H9 (cell line): ENCODE measurements around the gene AEBP2. TPM values are rescaled to one million over a fixed set of nuclear protein-coding genes. Genes with fewer than 3 reads are reported as not detected.

ENCODE experiments used
- DNase-seq: peaks from one replicate; pipeline ENCODE4 v3.0.0-alpha.2; 2017
- H2AFZ ChIP-seq: one replicate; pipeline ENCODE4 v1.6.1; 2013; ENCODE audit warnings: mild to moderate bottlenecking, low read length, control low read depth, moderate library complexity
- H2AK5ac ChIP-seq: 2 replicates; pipeline ENCODE4 v1.6.1; 2013; ENCODE audit warnings: low read length, control low read depth, mixed read lengths; ENCODE audit not compliant: insufficient read length
- H2BK120ac ChIP-seq: one replicate; pipeline ENCODE4 v1.6.1; 2013; ENCODE audit warnings: low read depth, mild to moderate bottlenecking, low read length, control low read depth, inconsistent platforms; ENCODE audit not compliant: poor library complexity, severe bottlenecking
- H2BK12ac ChIP-seq: 2 replicates; pipeline ENCODE4 v1.6.1; 2013; ENCODE audit warnings: low read length, control low read depth, mixed read lengths, low read depth; ENCODE audit not compliant: insufficient read length
- H2BK15ac ChIP-seq: 2 replicates; pipeline ENCODE4 v1.6.1; 2013; ENCODE audit warnings: low read depth, low read length, control low read depth
- H2BK20ac ChIP-seq: one replicate; pipeline ENCODE4 v1.6.1; 2013; ENCODE audit warnings: low read depth, mild to moderate bottlenecking, low read length, control low read depth, inconsistent platforms; ENCODE audit not compliant: poor library complexity, severe bottlenecking
- H2BK5ac ChIP-seq: 2 replicates; pipeline ENCODE4 v1.6.1; 2013; ENCODE audit warnings: low read length, control low read depth, mixed read lengths; ENCODE audit not compliant: insufficient read length
- H3K14ac ChIP-seq: 2 replicates; pipeline ENCODE4 v1.6.1; 2013; ENCODE audit warnings: low read length, control low read depth; ENCODE audit not compliant: insufficient read depth
- H3K18ac ChIP-seq: 2 replicates; pipeline ENCODE4 v1.6.1; 2013; ENCODE audit warnings: low read depth, mild to moderate bottlenecking, mixed read lengths, low read length, control low read depth; ENCODE audit not compliant: insufficient read length
- H3K23ac ChIP-seq: 2 replicates; pipeline ENCODE4 v1.6.1; 2013; ENCODE audit warnings: low read length, control low read depth, mixed read lengths, low read depth; ENCODE audit not compliant: insufficient read length
- H3K23me2 ChIP-seq: 2 replicates; pipeline ENCODE4 v1.6.1; 2013; ENCODE audit warnings: low read depth, mild to moderate bottlenecking, mixed read lengths, low read length, control low read depth; ENCODE audit not compliant: insufficient read length, poor library complexity, severe bottlenecking
- H3K27ac ChIP-seq: 2 replicates; pipeline ENCODE4 v1.5.1; 2013; ENCODE audit warnings: low read length, control low read depth, mixed read lengths, low read depth; ENCODE audit not compliant: insufficient read length
- H3K27me3 ChIP-seq: 2 replicates; pipeline ENCODE4 v1.6.1; 2013; ENCODE audit warnings: low read length, control low read depth, inconsistent platforms; ENCODE audit not compliant: insufficient read depth
- H3K4ac ChIP-seq: 2 replicates; pipeline ENCODE4 v1.6.1; 2013; ENCODE audit warnings: low read depth, mild to moderate bottlenecking, control low read depth, inconsistent platforms, low read length, moderate library complexity
- H3K4me1 ChIP-seq: 2 replicates; pipeline ENCODE4 v1.6.1; 2013; ENCODE audit warnings: low read length, control low read depth, inconsistent platforms; ENCODE audit not compliant: insufficient read depth
- H3K4me2 ChIP-seq: 2 replicates; pipeline ENCODE4 v1.6.1; 2013; ENCODE audit warnings: low read length, control low read depth, mixed read lengths; ENCODE audit not compliant: insufficient read length, insufficient read depth
- H3K56ac ChIP-seq: 2 replicates; pipeline ENCODE4 v1.6.1; 2013; ENCODE audit warnings: low read depth, mild to moderate bottlenecking, mixed read lengths, low read length, control low read depth; ENCODE audit not compliant: insufficient read length
- H3K79me1 ChIP-seq: 2 replicates; pipeline ENCODE4 v1.6.1; 2013; ENCODE audit warnings: low read depth, mild to moderate bottlenecking, moderate library complexity, low read length, control low read depth, inconsistent platforms; ENCODE audit not compliant: insufficient read depth, poor library complexity, severe bottlenecking
- H3K79me2 ChIP-seq: 2 replicates; pipeline ENCODE4 v1.6.1; 2013; ENCODE audit warnings: low read length, control low read depth, inconsistent platforms; ENCODE audit not compliant: insufficient read depth
- H3K9ac ChIP-seq: 2 replicates; pipeline ENCODE4 v1.6.1; 2013; ENCODE audit warnings: low read length, control low read depth, mixed read lengths; ENCODE audit not compliant: insufficient read length; ENCODE audit errors: extremely low read depth
- H3K9me3 ChIP-seq: one replicate; pipeline ENCODE4 v1.6.1; 2013; ENCODE audit warnings: low read depth, low read length, inconsistent platforms; ENCODE audit not compliant: control insufficient read depth
- H3T11ph ChIP-seq: one replicate; pipeline ENCODE4 v1.6.1; 2013; ENCODE audit warnings: mild to moderate bottlenecking, low read length, control low read depth, inconsistent platforms
- H4K20me1 ChIP-seq: one replicate; pipeline ENCODE4 v1.6.1; 2013; ENCODE audit not compliant: control insufficient read depth, insufficient read length, insufficient read depth
- H4K5ac ChIP-seq: 2 replicates; pipeline ENCODE4 v1.6.1; 2013; ENCODE audit warnings: low read depth, mild to moderate bottlenecking, mixed read lengths, low read length, control low read depth; ENCODE audit not compliant: insufficient read length
- H4K8ac ChIP-seq: replicated peaks from 2 replicates; pipeline ENCODE4 v1.6.1; 2013; ENCODE audit warnings: low read length, control low read depth, mixed read lengths, low read depth; ENCODE audit not compliant: insufficient read length
- H4K91ac ChIP-seq: 2 replicates; pipeline ENCODE4 v1.6.1; 2013; ENCODE audit warnings: low read depth, mild to moderate bottlenecking, moderate library complexity, mixed read lengths, low read length, control low read depth; ENCODE audit not compliant: insufficient read length
- H3K27ac Mint-ChIP-seq, 3 experiments: 2 replicates in 2 of 3; 3 replicates in 1 of 3; pipeline ENCODE4 v1.8.0; 2020 to 2021; ENCODE audit warnings: mixed read lengths in 3 of 3, mild to moderate bottlenecking in 1 of 3, moderate library complexity in 1 of 3
- H3K27me3 Mint-ChIP-seq: 2 replicates; pipeline ENCODE4 v1.8.0; 2021; ENCODE audit warnings: low read depth, mild to moderate bottlenecking, moderate library complexity, mixed read lengths
- H3K36me3 Mint-ChIP-seq, 3 experiments: 2 replicates in 2 of 3; 3 replicates in 1 of 3; pipeline ENCODE4 v1.8.0; 2020 to 2021; ENCODE audit warnings: low read depth in 3 of 3, mixed read lengths in 3 of 3; ENCODE audit not compliant: insufficient read depth in 1 of 3
- H3K4me1 Mint-ChIP-seq, 2 experiments: 2 replicates each; pipeline ENCODE4 v1.8.0; 2020; ENCODE audit warnings: mixed read lengths in 2 of 2
- H3K4me3 Mint-ChIP-seq, 2 experiments: 2 replicates in 1 of 2; 3 replicates in 1 of 2; pipeline ENCODE4 v1.8.0; 2020 to 2021; ENCODE audit warnings: mild to moderate bottlenecking in 2 of 2, mixed read lengths in 2 of 2, moderate library complexity in 1 of 2
- H3K9me3 Mint-ChIP-seq, 2 experiments: 2 replicates in 1 of 2; 3 replicates in 1 of 2; pipeline ENCODE4 v1.8.0; 2020; ENCODE audit warnings: mild to moderate bottlenecking in 2 of 2, mixed read lengths in 2 of 2, moderate library complexity in 1 of 2
- WGBS: extraction: QIAGEN DNeasy Blood & Tissue Kit; methylation state at CpG from one replicate; pipeline ENCODE4 v1.1.7; 2013; ENCODE audit warnings: missing lambda C conversion rate, low lambda C conversion rate, mixed read lengths; ENCODE audit not compliant: insufficient read length; ENCODE audit errors: extremely low coverage; 5-methylcytosine and 5-hydroxymethylcytosine counted together
- total RNA-seq: library from RNA; stranded (reverse); gene quantifications from 2 replicates; pipeline ENCODE4 v1.2.1, GENCODE V29; 2021
- TF ChIP-seq, protein P1 (sequence below): fragments of 200-600 bp; sonication (generic); conservative IDR thresholded peaks from 3 replicates; pipeline ENCODE4 v1.8.0; 2021; ENCODE audit warnings: antibody characterized with exemption, mild to moderate bottlenecking

The AEBP2 gene
- total RNA-seq, 1 experiment from 2014 or later = 82.8 TPM

DNA sequence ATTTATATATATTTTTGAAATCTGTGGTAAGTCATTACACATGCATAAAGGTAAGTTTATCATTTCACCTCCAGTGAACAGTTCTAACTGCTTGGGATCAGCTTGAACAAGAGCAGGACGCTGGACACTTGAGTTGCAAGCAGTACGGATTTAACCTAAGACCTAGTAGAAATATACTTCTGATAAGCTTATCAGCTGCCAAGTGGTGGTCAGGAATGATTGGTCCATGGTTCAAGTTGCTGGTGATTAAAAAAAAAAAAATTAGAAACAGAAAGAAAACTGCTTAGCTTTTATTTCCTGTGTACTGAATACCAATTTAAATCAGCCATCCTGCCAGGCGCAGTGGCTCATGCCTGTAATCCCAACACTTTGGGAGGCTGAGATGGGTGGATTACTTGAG, 88.6 kb downstream of the AEBP2 start:
- H3K56ac ChIP-seq = no peak overlapping the region
- no peak overlapping the region for H3T11ph ChIP-seq
- H3K27ac ChIP-seq = no peak overlapping the region
- no peaks in the 10 kb centered on the region for H3K79me1 ChIP-seq
- H3K79me2 ChIP-seq = no peaks in the 10 kb centered on the region
- H3K4me2 ChIP-seq = no peak overlapping the region
- no peaks in the 10 kb centered on the region for H3K27me3 ChIP-seq
- H3K4me1 ChIP-seq = no peaks in the 10 kb centered on the region; the same call in 1 of the 2 replicates
- H4K91ac ChIP-seq = no peak overlapping the region
- H4K20me1 ChIP-seq = no peaks in the 10 kb centered on the region
- WGBS = no CpG with 5 or more reads among the region's 3 CpGs
- no peak overlapping the region for H2AK5ac ChIP-seq
- Mint-ChIP-seq H3K27ac (peak overlapping the region in 1 of 3 experiments; percentile 77; a peak in 1 of 7 replicates), H3K36me3 (no peaks in the 10 kb centered on the region), H3K4me3 (no peak overlapping the region), H3K27me3 (no peaks in the 10 kb centered on the region), H3K9me3 (no peaks in the 10 kb centered on the region), H3K4me1 (peaks cover 12 to 15% of the 10 kb centered on the region in 2 experiments)
- TF ChIP-seq, protein P1, sequence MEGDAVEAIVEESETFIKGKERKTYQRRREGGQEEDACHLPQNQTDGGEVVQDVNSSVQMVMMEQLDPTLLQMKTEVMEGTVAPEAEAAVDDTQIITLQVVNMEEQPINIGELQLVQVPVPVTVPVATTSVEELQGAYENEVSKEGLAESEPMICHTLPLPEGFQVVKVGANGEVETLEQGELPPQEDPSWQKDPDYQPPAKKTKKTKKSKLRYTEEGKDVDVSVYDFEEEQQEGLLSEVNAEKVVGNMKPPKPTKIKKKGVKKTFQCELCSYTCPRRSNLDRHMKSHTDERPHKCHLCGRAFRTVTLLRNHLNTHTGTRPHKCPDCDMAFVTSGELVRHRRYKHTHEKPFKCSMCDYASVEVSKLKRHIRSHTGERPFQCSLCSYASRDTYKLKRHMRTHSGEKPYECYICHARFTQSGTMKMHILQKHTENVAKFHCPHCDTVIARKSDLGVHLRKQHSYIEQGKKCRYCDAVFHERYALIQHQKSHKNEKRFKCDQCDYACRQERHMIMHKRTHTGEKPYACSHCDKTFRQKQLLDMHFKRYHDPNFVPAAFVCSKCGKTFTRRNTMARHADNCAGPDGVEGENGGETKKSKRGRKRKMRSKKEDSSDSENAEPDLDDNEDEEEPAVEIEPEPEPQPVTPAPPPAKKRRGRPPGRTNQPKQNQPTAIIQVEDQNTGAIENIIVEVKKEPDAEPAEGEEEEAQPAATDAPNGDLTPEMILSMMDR = no peak
- H2AFZ ChIP-seq = no peak overlapping the region
- no peak overlapping the region for H3K23ac ChIP-seq
- no peak overlapping the region for H2BK120ac ChIP-seq
- H2BK5ac ChIP-seq = no peak overlapping the region
- H3K4ac ChIP-seq = no peak overlapping the region
- no peak overlapping the region for H3K9ac ChIP-seq
- no peak overlapping the region for H2BK12ac ChIP-seq
- H3K18ac ChIP-seq = no peak overlapping the region
- no peak overlapping the region for H2BK15ac ChIP-seq
- no peak overlapping the region for H3K14ac ChIP-seq
- no peak overlapping the region for H4K8ac ChIP-seq
- H4K5ac ChIP-seq = no peak overlapping the region
- no peaks in the 10 kb centered on the region for H3K23me2 ChIP-seq
- DNase-seq = no peak
- no peak overlapping the region for H2BK20ac ChIP-seq
- no peaks in the 10 kb centered on the region for H3K9me3 ChIP-seq
